HFFc6 (cell line): ENCODE data around the gene PIK3R6. TPM values are rescaled to one million over a fixed set of nuclear protein-coding genes. Genes with fewer than 3 reads are reported as not detected.

Experiments used
- DNase-seq: peaks from one replicate; pipeline ENCODE4 v3.0.0-alpha.2; 2018
- H3K27ac Mint-ChIP-seq: 2 replicates; pipeline ENCODE4 v1.8.0; 2020; ENCODE audit warnings: mild to moderate bottlenecking, mixed read lengths
- H3K27me3 Mint-ChIP-seq: 2 replicates; pipeline ENCODE4 v1.8.0; 2021; ENCODE audit warnings: mild to moderate bottlenecking, moderate library complexity, mixed read lengths; ENCODE audit not compliant: insufficient read depth
- H3K36me3 Mint-ChIP-seq: 2 replicates; pipeline ENCODE4 v1.8.0; 2021; ENCODE audit warnings: low read depth, mixed read lengths
- H3K4me1 Mint-ChIP-seq: 2 replicates; pipeline ENCODE4 v1.8.0; 2020; ENCODE audit warnings: low read depth, mixed read lengths
- H3K4me3 Mint-ChIP-seq: 2 replicates; pipeline ENCODE4 v1.8.0; 2020; ENCODE audit warnings: mild to moderate bottlenecking, moderate library complexity, mixed read lengths
- H3K9me3 Mint-ChIP-seq: 2 replicates; pipeline ENCODE4 v1.8.0; 2020; ENCODE audit warnings: mild to moderate bottlenecking, mixed read lengths
- long read RNA-seq: library from polyadenylated mRNA; unstranded; transcript quantifications from one replicate; pipeline ENCODE4 v2.0.0, GENCODE V29; 2019
- total RNA-seq, 6 experiments: library from RNA; stranded (reverse); fragmentation: NEBNext Ultra II Directional; extraction: Animal tissue kit (Norgen Biotek cat#: 25700); gene quantifications; 2 replicates in 1 of 6; 3 replicates in 5 of 6; pipeline ENCODE4 v1.2.3, GENCODE V29; 2021
- TF ChIP-seq, protein P1 (sequence below): fragments of 200-600 bp; sonication (generic); IDR thresholded peaks from 2 replicates; pipeline ENCODE4 v1.5.0; 2021; ENCODE audit warnings: antibody characterized with exemption, mild to moderate bottlenecking

The PIK3R6 gene, protein sequence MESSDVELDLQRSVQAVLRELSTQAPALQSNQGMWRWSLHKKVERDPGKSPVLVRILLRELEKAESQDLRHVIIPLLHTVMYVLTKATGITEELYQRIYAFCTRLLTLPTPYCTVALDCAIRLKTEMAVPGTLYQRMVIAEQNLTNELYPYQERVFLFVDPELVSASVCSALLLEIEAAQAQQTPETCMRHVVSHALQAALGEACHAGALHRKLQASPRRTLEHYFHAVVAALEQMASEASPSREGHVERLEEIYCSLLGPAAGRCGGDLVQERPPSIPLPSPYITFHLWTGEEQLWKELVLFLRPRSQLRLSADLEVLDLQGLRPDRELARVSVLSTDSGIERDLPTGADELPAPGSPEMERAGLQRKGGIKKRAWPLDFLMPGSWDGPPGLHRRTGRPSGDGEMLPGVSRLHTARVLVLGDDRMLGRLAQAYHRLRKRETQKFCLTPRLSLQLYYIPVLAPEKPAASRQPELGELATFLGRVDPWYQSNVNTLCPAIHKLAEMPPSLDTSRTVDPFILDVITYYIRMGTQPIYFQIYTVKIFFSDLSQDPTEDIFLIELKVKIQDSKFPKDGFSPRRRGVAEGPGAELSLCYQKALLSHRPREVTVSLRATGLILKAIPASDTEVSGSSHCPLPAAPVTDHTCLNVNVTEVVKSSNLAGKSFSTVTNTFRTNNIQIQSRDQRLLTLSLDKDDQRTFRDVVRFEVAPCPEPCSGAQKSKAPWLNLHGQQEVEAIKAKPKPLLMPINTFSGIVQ
- not detected for total RNA-seq
- long read RNA-seq = 0 reads

DNA sequence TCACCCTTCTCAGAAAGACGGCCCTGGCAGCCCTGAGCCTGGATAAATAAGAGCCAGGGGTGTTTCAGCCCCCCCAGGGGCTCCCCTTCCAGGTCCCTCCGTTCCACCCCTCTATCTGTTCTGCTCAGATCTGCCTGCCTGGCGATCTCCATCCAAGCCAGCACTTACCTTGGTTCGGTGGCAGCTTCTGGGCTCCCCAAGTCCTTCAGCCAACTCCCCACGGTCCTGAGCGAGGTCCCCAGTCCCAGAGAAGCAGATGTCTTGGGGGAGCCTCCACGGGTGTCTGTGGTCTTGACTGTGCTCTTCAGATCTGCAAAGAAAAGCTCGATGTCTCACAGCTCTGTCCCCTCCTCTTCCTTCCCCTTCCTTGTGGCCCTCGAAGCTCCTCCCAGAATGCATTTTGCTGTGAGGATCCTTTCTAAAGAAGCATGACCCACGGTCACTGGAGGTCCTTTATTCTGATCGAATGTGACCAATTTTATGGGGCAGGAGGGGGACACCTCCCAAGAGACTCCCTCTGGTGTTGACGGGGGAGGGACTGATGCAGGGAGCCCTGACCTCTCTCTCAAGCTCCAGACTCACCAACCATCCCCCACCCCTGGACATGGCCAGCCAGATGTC, at the start of gene PIK3R6:
TSS of gene PIK3R6 (minus strand) at position 314 of the 621 bp plus-strand sequence. CDS start 17,880 bp downstream, outside the sequence.
- Mint-ChIP-seq H3K4me3 (no peak within 1 kb of the TSS), H3K27me3 (peaks cover 5% of the 10 kb centered on the region)

DNA sequence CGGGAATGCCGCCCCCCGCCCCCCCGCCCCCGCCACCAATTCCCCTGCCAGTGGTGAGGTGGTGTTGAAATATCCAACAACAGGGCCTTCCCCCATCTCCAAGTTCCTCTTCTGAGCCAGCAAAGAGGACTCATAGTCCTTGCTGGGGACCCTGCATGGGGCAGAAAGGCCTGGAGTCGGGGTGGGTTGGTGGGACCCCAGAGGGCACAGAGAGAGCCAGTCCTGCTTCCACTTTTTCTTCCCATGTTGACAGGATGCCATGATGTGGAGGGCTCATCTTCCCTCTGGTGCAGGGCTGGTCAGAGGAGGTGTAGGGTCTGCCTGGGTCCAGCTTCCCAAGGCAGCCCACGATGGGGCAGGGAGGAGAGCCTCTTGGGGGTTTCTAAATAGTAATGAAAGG, 49.0 kb upstream of the PIK3R6 start:
- Mint-ChIP-seq H3K4me3 (no peak overlapping the region), H3K9me3 (peaks cover 52% of the 10 kb centered on the region), H3K27me3 (no peaks in the 10 kb centered on the region), H3K27ac (no peak overlapping the region), H3K36me3 (no peaks in the 10 kb centered on the region), H3K4me1 (no peaks in the 10 kb centered on the region)
- TF ChIP-seq, protein P1, sequence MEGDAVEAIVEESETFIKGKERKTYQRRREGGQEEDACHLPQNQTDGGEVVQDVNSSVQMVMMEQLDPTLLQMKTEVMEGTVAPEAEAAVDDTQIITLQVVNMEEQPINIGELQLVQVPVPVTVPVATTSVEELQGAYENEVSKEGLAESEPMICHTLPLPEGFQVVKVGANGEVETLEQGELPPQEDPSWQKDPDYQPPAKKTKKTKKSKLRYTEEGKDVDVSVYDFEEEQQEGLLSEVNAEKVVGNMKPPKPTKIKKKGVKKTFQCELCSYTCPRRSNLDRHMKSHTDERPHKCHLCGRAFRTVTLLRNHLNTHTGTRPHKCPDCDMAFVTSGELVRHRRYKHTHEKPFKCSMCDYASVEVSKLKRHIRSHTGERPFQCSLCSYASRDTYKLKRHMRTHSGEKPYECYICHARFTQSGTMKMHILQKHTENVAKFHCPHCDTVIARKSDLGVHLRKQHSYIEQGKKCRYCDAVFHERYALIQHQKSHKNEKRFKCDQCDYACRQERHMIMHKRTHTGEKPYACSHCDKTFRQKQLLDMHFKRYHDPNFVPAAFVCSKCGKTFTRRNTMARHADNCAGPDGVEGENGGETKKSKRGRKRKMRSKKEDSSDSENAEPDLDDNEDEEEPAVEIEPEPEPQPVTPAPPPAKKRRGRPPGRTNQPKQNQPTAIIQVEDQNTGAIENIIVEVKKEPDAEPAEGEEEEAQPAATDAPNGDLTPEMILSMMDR = no peak
- no peak for DNase-seq

More for the DNA sequence above, at the start of gene PIK3R6:
- no peaks in the 10 kb centered on the region for H3K36me3 Mint-ChIP-seq
- no peak within 1 kb of the TSS for H3K27ac Mint-ChIP-seq
- DNase-seq = no peak
- H3K9me3 Mint-ChIP-seq = peaks cover 22% of the 10 kb centered on the region; the same call in 1 of the 2 replicates
- TF ChIP-seq, protein P1 = no peak
- H3K4me1 Mint-ChIP-seq = no peaks in the 10 kb centered on the region

DNA sequence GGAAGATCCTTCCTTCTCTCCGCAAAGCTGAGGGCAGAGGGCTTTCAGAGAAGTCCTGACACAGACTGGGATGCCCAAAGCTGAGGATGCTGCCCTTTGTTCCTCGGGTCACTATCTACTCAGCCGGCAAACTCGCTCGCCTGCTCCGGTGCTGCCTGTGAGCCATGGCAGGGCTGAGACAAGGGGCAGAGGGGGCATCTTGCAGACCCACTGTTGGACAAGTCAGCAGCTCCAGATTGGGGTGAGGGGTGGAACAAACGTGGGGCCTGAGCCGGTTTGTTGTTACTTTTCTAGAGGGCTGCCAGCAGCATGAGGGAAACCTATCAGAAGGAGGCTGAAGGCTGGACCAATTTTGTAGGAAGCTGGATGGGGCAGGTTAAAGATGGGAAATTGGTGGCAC, 47.1 kb upstream of the PIK3R6 start:
- H3K9me3 Mint-ChIP-seq = peaks cover 58% of the 10 kb centered on the region
- H3K4me1 Mint-ChIP-seq = no peaks in the 10 kb centered on the region
- H3K36me3 Mint-ChIP-seq = peaks cover 6% of the 10 kb centered on the region; the same call in 1 of the 2 replicates
- H3K27me3 Mint-ChIP-seq = no peaks in the 10 kb centered on the region
- no peak overlapping the region for H3K4me3 Mint-ChIP-seq
- TF ChIP-seq, protein P1 = no peak
- no peak overlapping the region for H3K27ac Mint-ChIP-seq
- DNase-seq = no peak

DNA sequence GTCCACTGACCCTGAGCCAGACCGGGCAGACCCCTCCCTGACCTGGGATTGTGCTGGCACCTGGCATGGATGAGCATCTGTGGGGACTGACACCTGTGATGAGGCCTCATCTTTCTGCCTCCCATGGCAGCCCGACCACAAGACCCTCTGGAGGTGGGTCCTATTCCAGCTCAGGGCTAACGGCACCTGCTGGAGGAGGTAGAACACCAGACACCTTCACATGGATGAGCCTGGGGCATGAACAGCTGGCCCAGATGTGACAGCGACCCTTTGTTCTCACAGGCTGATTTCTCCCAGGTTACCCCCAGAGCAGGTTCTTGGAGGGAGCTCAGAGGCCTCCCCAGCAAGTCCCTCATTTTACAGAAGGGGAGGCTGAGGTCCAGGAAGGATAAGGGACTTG, 46.4 kb upstream of the PIK3R6 start:
- H3K4me1 Mint-ChIP-seq = no peaks in the 10 kb centered on the region
- DNase-seq = no peak
- H3K9me3 Mint-ChIP-seq = peaks cover 53% of the 10 kb centered on the region
- TF ChIP-seq, protein P1 = no peak
- H3K4me3 Mint-ChIP-seq = no peak overlapping the region
- no peak overlapping the region for H3K27ac Mint-ChIP-seq
- H3K36me3 Mint-ChIP-seq = peaks cover 6% of the 10 kb centered on the region; the same call in 1 of the 2 replicates
- H3K27me3 Mint-ChIP-seq = no peaks in the 10 kb centered on the region

DNA sequence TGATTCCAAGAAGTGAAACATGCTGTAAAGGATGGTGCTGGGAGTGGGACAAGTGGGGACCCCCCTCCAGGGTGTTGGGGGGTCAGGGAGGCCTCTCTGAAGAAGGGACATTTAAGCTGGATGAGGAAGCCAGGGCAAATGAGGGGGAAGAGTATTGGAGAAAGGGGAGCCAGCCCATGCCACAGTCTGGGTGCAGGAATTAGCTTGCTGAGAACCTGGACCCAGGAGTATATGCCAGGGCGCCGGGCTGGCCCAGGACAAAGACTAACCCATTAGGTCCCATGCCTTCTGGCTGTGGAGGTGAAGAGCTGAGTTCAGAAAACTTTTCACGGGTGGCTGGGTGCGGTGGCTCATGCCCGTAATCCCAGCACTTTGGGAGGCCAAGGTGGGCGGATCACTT, 45.6 kb upstream of the PIK3R6 start:
- Mint-ChIP-seq H3K4me1 (no peaks in the 10 kb centered on the region), H3K9me3 (peaks cover 57% of the 10 kb centered on the region), H3K36me3 (peaks cover 6% of the 10 kb centered on the region; the same call in 1 of the 2 replicates), H3K27me3 (no peaks in the 10 kb centered on the region), H3K27ac (no peak overlapping the region), H3K4me3 (no peak overlapping the region)
- DNase-seq = no peak
- TF ChIP-seq, protein P1 = no peak
